ENCODE data around the gene CAMSAP1.

DNA sequence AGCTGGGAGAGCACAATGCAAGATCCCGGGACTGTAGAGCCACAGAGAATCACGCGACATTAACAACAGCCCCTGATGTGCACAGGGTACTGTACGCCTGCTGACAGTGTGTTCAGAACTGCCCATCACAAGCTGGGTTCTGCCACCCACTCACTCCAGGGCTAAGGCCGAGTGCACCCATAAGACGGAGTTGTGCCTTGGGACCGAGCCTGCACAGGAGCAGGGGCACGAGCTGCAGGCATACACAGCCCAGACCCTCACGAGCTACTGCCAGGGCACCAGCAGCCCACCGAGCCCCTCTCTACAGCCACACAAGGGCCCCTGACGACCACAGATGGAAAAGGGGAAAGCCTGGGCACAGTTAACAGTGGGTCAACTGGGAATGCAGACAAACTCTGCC is 67.8 kb downstream of the CAMSAP1 start:
- TF ChIP-seq, protein P1, sequence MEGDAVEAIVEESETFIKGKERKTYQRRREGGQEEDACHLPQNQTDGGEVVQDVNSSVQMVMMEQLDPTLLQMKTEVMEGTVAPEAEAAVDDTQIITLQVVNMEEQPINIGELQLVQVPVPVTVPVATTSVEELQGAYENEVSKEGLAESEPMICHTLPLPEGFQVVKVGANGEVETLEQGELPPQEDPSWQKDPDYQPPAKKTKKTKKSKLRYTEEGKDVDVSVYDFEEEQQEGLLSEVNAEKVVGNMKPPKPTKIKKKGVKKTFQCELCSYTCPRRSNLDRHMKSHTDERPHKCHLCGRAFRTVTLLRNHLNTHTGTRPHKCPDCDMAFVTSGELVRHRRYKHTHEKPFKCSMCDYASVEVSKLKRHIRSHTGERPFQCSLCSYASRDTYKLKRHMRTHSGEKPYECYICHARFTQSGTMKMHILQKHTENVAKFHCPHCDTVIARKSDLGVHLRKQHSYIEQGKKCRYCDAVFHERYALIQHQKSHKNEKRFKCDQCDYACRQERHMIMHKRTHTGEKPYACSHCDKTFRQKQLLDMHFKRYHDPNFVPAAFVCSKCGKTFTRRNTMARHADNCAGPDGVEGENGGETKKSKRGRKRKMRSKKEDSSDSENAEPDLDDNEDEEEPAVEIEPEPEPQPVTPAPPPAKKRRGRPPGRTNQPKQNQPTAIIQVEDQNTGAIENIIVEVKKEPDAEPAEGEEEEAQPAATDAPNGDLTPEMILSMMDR (IDR thresholded peaks at IDR 0.05; ENCODE audit: insufficient read depth, low read depth, low read length): no peak
- no peak for TF ChIP-seq EZH2 (IDR thresholded peaks at IDR 0.05; ENCODE audit: insufficient read depth, low read length)
